ENCODE data around the gene ECE2.

DNA sequence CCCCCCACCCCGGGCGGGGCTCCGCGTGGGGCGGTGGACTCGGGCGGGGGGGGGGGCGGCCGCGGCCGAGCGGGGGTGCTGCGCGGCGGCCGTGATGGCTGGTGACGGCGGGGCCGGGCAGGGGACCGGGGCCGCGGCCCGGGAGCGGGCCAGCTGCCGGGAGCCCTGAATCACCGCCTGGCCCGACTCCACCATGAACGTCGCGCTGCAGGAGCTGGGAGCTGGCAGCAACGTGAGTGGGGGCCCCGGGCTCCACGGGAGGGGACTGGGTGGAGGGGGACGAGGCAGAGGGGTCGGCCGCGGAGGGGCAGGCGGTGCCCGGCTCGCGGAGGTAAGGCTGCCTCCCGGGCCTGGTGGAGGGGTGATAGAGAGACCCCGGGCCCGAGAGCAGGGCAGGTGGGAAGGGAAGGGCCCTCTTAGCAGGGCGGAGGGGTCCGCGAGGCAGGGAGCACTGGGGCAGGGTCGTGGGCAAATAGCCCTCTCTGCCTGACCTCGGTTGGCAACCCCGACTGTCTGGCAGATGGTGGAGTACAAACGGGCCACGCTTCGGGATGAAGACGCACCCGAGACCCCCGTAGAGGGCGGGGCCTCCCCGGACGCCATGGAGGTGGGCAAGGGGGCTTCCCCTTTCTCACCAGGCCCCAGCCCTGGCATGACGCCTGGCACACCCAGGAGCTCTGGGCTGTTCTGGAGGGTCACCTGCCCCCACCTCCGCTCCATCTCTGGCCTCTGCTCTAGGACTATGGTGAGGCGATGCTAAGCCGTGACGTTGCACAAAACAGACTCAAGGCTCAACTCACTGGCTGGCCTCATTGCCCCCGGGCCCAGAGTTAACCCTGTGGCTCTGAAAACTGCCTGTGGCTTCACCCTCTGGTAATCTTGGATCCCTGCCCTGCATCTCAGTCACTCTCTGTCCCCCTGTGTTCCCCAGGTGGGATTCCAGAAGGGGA is at the start of gene ECE2:
- TF ChIP-seq, protein P1, sequence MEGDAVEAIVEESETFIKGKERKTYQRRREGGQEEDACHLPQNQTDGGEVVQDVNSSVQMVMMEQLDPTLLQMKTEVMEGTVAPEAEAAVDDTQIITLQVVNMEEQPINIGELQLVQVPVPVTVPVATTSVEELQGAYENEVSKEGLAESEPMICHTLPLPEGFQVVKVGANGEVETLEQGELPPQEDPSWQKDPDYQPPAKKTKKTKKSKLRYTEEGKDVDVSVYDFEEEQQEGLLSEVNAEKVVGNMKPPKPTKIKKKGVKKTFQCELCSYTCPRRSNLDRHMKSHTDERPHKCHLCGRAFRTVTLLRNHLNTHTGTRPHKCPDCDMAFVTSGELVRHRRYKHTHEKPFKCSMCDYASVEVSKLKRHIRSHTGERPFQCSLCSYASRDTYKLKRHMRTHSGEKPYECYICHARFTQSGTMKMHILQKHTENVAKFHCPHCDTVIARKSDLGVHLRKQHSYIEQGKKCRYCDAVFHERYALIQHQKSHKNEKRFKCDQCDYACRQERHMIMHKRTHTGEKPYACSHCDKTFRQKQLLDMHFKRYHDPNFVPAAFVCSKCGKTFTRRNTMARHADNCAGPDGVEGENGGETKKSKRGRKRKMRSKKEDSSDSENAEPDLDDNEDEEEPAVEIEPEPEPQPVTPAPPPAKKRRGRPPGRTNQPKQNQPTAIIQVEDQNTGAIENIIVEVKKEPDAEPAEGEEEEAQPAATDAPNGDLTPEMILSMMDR (IDR thresholded peaks at IDR 0.05; ENCODE audit: low read depth, low read length, poor library complexity, severe bottlenecking): no peak
- TF ChIP-seq EZH2phosphoT487 (IDR thresholded peaks at IDR 0.05; ENCODE audit: borderline replicate concordance, low read length): no peak

Measured in DOHH2 (cell line).